ENCODE measurements around the gene FAM151A. TPM values are rescaled to one million over a fixed set of nuclear protein-coding genes. Genes with fewer than 3 reads are reported as not detected.

Gene FAM151A
- polyA plus RNA-seq, 4 donors, result 1.4 to 22.0 (median 1.6) TPM

- H3K36me3 ChIP-seq (ENCODE audit: control insufficient read depth in 3 of 3, insufficient read depth in 2 of 3, low read depth in 1 of 3, low read length in 3 of 3), result peaks cover 8 to 80% (median 20%) of the 10 kb centered on the region in 3 donors
Observed at GRCh38 chr1:54591127-54591756, 32.1 kb downstream of the FAM151A start.

GRCh38 chr1:54588377-54588776, 34.9 kb downstream of the FAM151A start:
- H3K27ac ChIP-seq (ENCODE audit: low read depth in 1 of 3, low read length in 2 of 3), result no peak overlapping the region
- H3K9me3 ChIP-seq (ENCODE audit: control insufficient read depth in 2 of 2, insufficient read depth in 1 of 2, low read depth in 1 of 2, low read length in 1 of 2), result no peaks in the 10 kb centered on the region
- DNase-seq, result no peak
- no peaks in the 10 kb centered on the region for H3K27me3 ChIP-seq (ENCODE audit: control insufficient read depth in 3 of 3, insufficient read depth in 3 of 3, low read length in 3 of 3)
- no peaks in the 10 kb centered on the region for H3K4me1 ChIP-seq (ENCODE audit: control insufficient read depth in 3 of 3, insufficient read depth in 2 of 3, low read depth in 1 of 3, low read length in 2 of 3)
- H3K4me3 ChIP-seq (ENCODE audit: low read depth in 1 of 3, low read length in 3 of 3), result no peak overlapping the region
- no peak for FAIRE-seq
- 68 to 89% (median 73%) methylated on average over 2 of the region's 2 CpGs for WGBS, 3 donors
- peaks cover 0 to 79% (median 11%) of the 10 kb centered on the region in 3 donors for H3K36me3 ChIP-seq (ENCODE audit: control insufficient read depth in 3 of 3, insufficient read depth in 2 of 3, low read depth in 1 of 3, low read length in 3 of 3)

More at GRCh38 chr1:54591127-54591756, 32.1 kb downstream of the FAM151A start:
- no peaks in the 10 kb centered on the region for H3K27me3 ChIP-seq (ENCODE audit: control insufficient read depth in 3 of 3, insufficient read depth in 3 of 3, low read length in 3 of 3)
- no peak overlapping the region for H3K27ac ChIP-seq (ENCODE audit: low read depth in 1 of 3, low read length in 2 of 3)
- WGBS, 3 donors, result 91 to 94% (median 94%) methylated on average over 5 of the region's 5 CpGs
- H3K4me3 ChIP-seq (ENCODE audit: low read depth in 1 of 3, low read length in 3 of 3), result no peak overlapping the region
- DNase-seq (no peak), FAIRE-seq (no peak)
- H3K4me1 ChIP-seq (ENCODE audit: control insufficient read depth in 3 of 3, insufficient read depth in 2 of 3, low read depth in 1 of 3, low read length in 2 of 3), result no peaks in the 10 kb centered on the region
- H3K9me3 ChIP-seq (ENCODE audit: control insufficient read depth in 2 of 2, insufficient read depth in 1 of 2, low read depth in 1 of 2, low read length in 1 of 2), result no peaks in the 10 kb centered on the region

- H3K4me3 ChIP-seq (ENCODE audit: low read depth in 1 of 3, low read length in 3 of 3), result no peak overlapping the region
- DNase-seq (no peak), FAIRE-seq (no peak)
- WGBS, 3 donors, result 88 to 90% (median 88%) methylated on average over 13 to 15 of the region's 15 CpGs
- peaks cover 0 to 10% (median 0%) of the 10 kb centered on the region in 3 donors for H3K4me1 ChIP-seq (ENCODE audit: control insufficient read depth in 3 of 3, insufficient read depth in 2 of 3, low read depth in 1 of 3, low read length in 2 of 3)
- H3K27ac ChIP-seq (ENCODE audit: low read depth in 1 of 3, low read length in 2 of 3), result no peak overlapping the region
- no peaks in the 10 kb centered on the region for H3K27me3 ChIP-seq (ENCODE audit: control insufficient read depth in 3 of 3, insufficient read depth in 3 of 3, low read length in 3 of 3)
- H3K9me3 ChIP-seq (ENCODE audit: control insufficient read depth in 2 of 2, insufficient read depth in 1 of 2, low read depth in 1 of 2, low read length in 1 of 2), result no peaks in the 10 kb centered on the region
- peaks cover 0 to 79% (median 10%) of the 10 kb centered on the region in 3 donors for H3K36me3 ChIP-seq (ENCODE audit: control insufficient read depth in 3 of 3, insufficient read depth in 2 of 3, low read depth in 1 of 3, low read length in 3 of 3)
Observed at GRCh38 chr1:54585181-54586066, 37.9 kb downstream of the FAM151A start.

- WGBS, 3 donors, result 91 to 96% (median 94%) methylated on average over 17 of the region's 17 CpGs
- no peak for FAIRE-seq
- no peak overlapping the region for H3K4me3 ChIP-seq (ENCODE audit: low read depth in 1 of 3, low read length in 3 of 3)
- peaks cover 0 to 82% (median 6%) of the 10 kb centered on the region in 3 donors for H3K36me3 ChIP-seq (ENCODE audit: control insufficient read depth in 3 of 3, insufficient read depth in 2 of 3, low read depth in 1 of 3, low read length in 3 of 3)
- H3K4me1 ChIP-seq (ENCODE audit: control insufficient read depth in 3 of 3, insufficient read depth in 2 of 3, low read depth in 1 of 3, low read length in 2 of 3), result peaks cover 0 to 17% (median 0%) of the 10 kb centered on the region in 3 donors
- H3K9me3 ChIP-seq (ENCODE audit: control insufficient read depth in 2 of 2, insufficient read depth in 1 of 2, low read depth in 1 of 2, low read length in 1 of 2), result no peaks in the 10 kb centered on the region
- no peak overlapping the region for H3K27ac ChIP-seq (ENCODE audit: low read depth in 1 of 3, low read length in 2 of 3)
- DNase-seq, result no peak
- H3K27me3 ChIP-seq (ENCODE audit: control insufficient read depth in 3 of 3, insufficient read depth in 3 of 3, low read length in 3 of 3), result no peaks in the 10 kb centered on the region
Observed at GRCh38 chr1:54584575-54584974, 38.8 kb downstream of the FAM151A start.

GRCh38 chr1:54583871-54584270, 39.5 kb downstream of the FAM151A start:
- H3K27ac ChIP-seq (ENCODE audit: low read depth in 1 of 3, low read length in 2 of 3), result no peak overlapping the region
- H3K4me3 ChIP-seq (ENCODE audit: low read depth in 1 of 3, low read length in 3 of 3), result no peak overlapping the region
- H3K27me3 ChIP-seq (ENCODE audit: control insufficient read depth in 3 of 3, insufficient read depth in 3 of 3, low read length in 3 of 3), result no peaks in the 10 kb centered on the region
- H3K4me1 ChIP-seq (ENCODE audit: control insufficient read depth in 3 of 3, insufficient read depth in 2 of 3, low read depth in 1 of 3, low read length in 2 of 3), result peaks cover 0 to 24% (median 0%) of the 10 kb centered on the region in 3 donors
- H3K36me3 ChIP-seq (ENCODE audit: control insufficient read depth in 3 of 3, insufficient read depth in 2 of 3, low read depth in 1 of 3, low read length in 3 of 3), result peaks cover 0 to 84% (median 4%) of the 10 kb centered on the region in 3 donors
- no peak for DNase-seq
- 82 to 88% (median 87%) methylated on average over 2 of the region's 2 CpGs for WGBS, 3 donors
- FAIRE-seq, result no peak
- no peaks in the 10 kb centered on the region for H3K9me3 ChIP-seq (ENCODE audit: control insufficient read depth in 2 of 2, insufficient read depth in 1 of 2, low read depth in 1 of 2, low read length in 1 of 2)

- H3K4me3 ChIP-seq (ENCODE audit: low read depth in 1 of 3, low read length in 3 of 3), result no peak overlapping the region
- DNase-seq, result no peak
- no peaks in the 10 kb centered on the region for H3K9me3 ChIP-seq (ENCODE audit: control insufficient read depth in 2 of 2, insufficient read depth in 1 of 2, low read depth in 1 of 2, low read length in 1 of 2)
- H3K36me3 ChIP-seq (ENCODE audit: control insufficient read depth in 3 of 3, insufficient read depth in 2 of 3, low read depth in 1 of 3, low read length in 3 of 3), result peaks cover 0 to 78% (median 2%) of the 10 kb centered on the region in 3 donors
- H3K27ac ChIP-seq (ENCODE audit: low read depth in 1 of 3, low read length in 2 of 3), result no peak overlapping the region
- WGBS, 3 donors, result 83 to 93% (median 89%) methylated on average over 3 of the region's 3 CpGs
- FAIRE-seq, result no peak
- H3K4me1 ChIP-seq (ENCODE audit: control insufficient read depth in 3 of 3, insufficient read depth in 2 of 3, low read depth in 1 of 3, low read length in 2 of 3), result peaks cover 0 to 27% (median 0%) of the 10 kb centered on the region in 3 donors
- H3K27me3 ChIP-seq (ENCODE audit: control insufficient read depth in 3 of 3, insufficient read depth in 3 of 3, low read length in 3 of 3), result no peaks in the 10 kb centered on the region
Observed at GRCh38 chr1:54583307-54583686, 40.0 kb downstream of the FAM151A start.

- H3K4me3 ChIP-seq (ENCODE audit: low read depth in 1 of 3, low read length in 3 of 3), result no peak overlapping the region
- no peak overlapping the region for H3K27ac ChIP-seq (ENCODE audit: low read depth in 1 of 3, low read length in 2 of 3)
- no peak for DNase-seq
- FAIRE-seq, result no peak
- H3K36me3 ChIP-seq (ENCODE audit: control insufficient read depth in 3 of 3, insufficient read depth in 2 of 3, low read depth in 1 of 3, low read length in 3 of 3), result peaks cover 0 to 76% (median 2%) of the 10 kb centered on the region in 3 donors
- WGBS, 3 donors, result 88 to 91% (median 90%) methylated on average over 19 of the region's 19 CpGs
- H3K4me1 ChIP-seq (ENCODE audit: control insufficient read depth in 3 of 3, insufficient read depth in 2 of 3, low read depth in 1 of 3, low read length in 2 of 3), result peaks cover 0 to 32% (median 0%) of the 10 kb centered on the region in 3 donors
- H3K9me3 ChIP-seq (ENCODE audit: control insufficient read depth in 2 of 2, insufficient read depth in 1 of 2, low read depth in 1 of 2, low read length in 1 of 2), result no peaks in the 10 kb centered on the region
- H3K27me3 ChIP-seq (ENCODE audit: control insufficient read depth in 3 of 3, insufficient read depth in 3 of 3, low read length in 3 of 3), result no peaks in the 10 kb centered on the region
Observed at GRCh38 chr1:54582566-54583306, 40.6 kb downstream of the FAM151A start.

GRCh38 chr1:54581621-54582035, 41.7 kb downstream of the FAM151A start:
- Histone ChIP-seq H3K27me3 (ENCODE audit: control insufficient read depth in 3 of 3, insufficient read depth in 3 of 3, low read length in 3 of 3) (no peaks in the 10 kb centered on the region), H3K27ac (ENCODE audit: low read depth in 1 of 3, low read length in 2 of 3) (peak overlapping the region in 1 of 3 donors; percentile 21), H3K36me3 (ENCODE audit: control insufficient read depth in 3 of 3, insufficient read depth in 2 of 3, low read depth in 1 of 3, low read length in 3 of 3) (peaks cover 0 to 70% (median under 1%) of the 10 kb centered on the region in 3 donors), H3K4me3 (ENCODE audit: low read depth in 1 of 3, low read length in 3 of 3) (no peak overlapping the region), H3K9me3 (ENCODE audit: control insufficient read depth in 2 of 2, insufficient read depth in 1 of 2, low read depth in 1 of 2, low read length in 1 of 2) (no peaks in the 10 kb centered on the region), H3K4me1 (ENCODE audit: control insufficient read depth in 3 of 3, insufficient read depth in 2 of 3, low read depth in 1 of 3, low read length in 2 of 3) (peaks cover 0 to 33% (median 0%) of the 10 kb centered on the region in 3 donors)
- FAIRE-seq, result no peak
- DNase-seq, result peak; percentile 36 to 71
- 22 to 59% (median 26%) methylated on average over 5 of the region's 5 CpGs for WGBS, 3 donors
